ENCODE measurements around the gene PTPRM. TPM values are rescaled to one million over a fixed set of nuclear protein-coding genes. Genes with fewer than 3 reads are reported as not detected.

Gene PTPRM
- polyA plus RNA-seq, 1 donor (not counting 4 experiments of a cell fraction or from before 2014, with no cell fraction given) = 54.5 TPM

GRCh38 chr18:8018701-8019331 lies 451.7 kb downstream of the PTPRM start:
- TF ChIP-seq CTCF (optimal IDR thresholded peaks at IDR 0.05 in 1 of 3, IDR thresholded peaks at IDR 0.05 in 1 of 3, conservative IDR thresholded peaks at IDR 0.05 in 1 of 3; ENCODE audit: extremely low read depth in 1 of 3, insufficient read depth in 2 of 3, low read length in 3 of 3) (no peak), EZH2 (IDR thresholded peaks at IDR 0.05; ENCODE audit: low read length) (no peak)
- H3K9me1 ChIP-seq (ENCODE audit: control insufficient read depth, extremely low read depth, insufficient read depth, low read length) = no peaks in the 10 kb centered on the region
- H3K4me3 ChIP-seq (ENCODE audit: control insufficient read depth in 2 of 3, extremely low read depth in 1 of 3, insufficient read depth in 2 of 3, low read depth in 1 of 3, low read length in 3 of 3) = no peak overlapping the region
- H2AFZ ChIP-seq (ENCODE audit: control insufficient read depth, low read length) = no peak overlapping the region
- DNase-seq (ENCODE audit: low read depth, low spot score) = no peak
- no peaks in the 10 kb centered on the region for H4K20me1 ChIP-seq (ENCODE audit: control insufficient read depth, extremely low read depth, insufficient read depth, low read length)
- no peak overlapping the region for H3K9ac ChIP-seq (ENCODE audit: control insufficient read depth, extremely low read depth, insufficient read depth, low read length)
- H3K4me1 ChIP-seq (ENCODE audit: control insufficient read depth, extremely low read depth, insufficient read depth, low read length) = no peaks in the 10 kb centered on the region
- no peaks in the 10 kb centered on the region for H3K9me3 ChIP-seq (ENCODE audit: control insufficient read depth, low read depth, low read length)
- H3K4me2 ChIP-seq (ENCODE audit: control insufficient read depth, extremely low read depth, insufficient read depth, low read depth, low read length) = no peak overlapping the region
- no peak overlapping the region for H3K27ac ChIP-seq (ENCODE audit: control insufficient read depth, insufficient read depth, low read length)
- no peaks in the 10 kb centered on the region for H3K27me3 ChIP-seq (ENCODE audit: control insufficient read depth, extremely low read depth, insufficient read depth, low read length)
- H3K36me3 ChIP-seq (ENCODE audit: control insufficient read depth in 2 of 2, extremely low read depth in 1 of 2, insufficient read depth in 2 of 2, low read length in 2 of 2) = no peaks in the 10 kb centered on the region
- no peak for FAIRE-seq
- no peaks in the 10 kb centered on the region for H3K79me2 ChIP-seq (ENCODE audit: control insufficient read depth, insufficient read depth, low read length)
- dilution Hi-C loops (cut with MboI; ENCODE audit: extremely low pct_ligation_motif_present, low sequenced_read_pairs) = no loop called here

- Histone ChIP-seq H3K36me3 (ENCODE audit: control insufficient read depth in 2 of 2, extremely low read depth in 1 of 2, insufficient read depth in 2 of 2, low read length in 2 of 2) (no peaks in the 10 kb centered on the region), H3K4me1 (ENCODE audit: control insufficient read depth, extremely low read depth, insufficient read depth, low read length) (no peaks in the 10 kb centered on the region), H3K27ac (ENCODE audit: control insufficient read depth, insufficient read depth, low read length) (no peak overlapping the region), H3K9me3 (ENCODE audit: control insufficient read depth, low read depth, low read length) (no peaks in the 10 kb centered on the region), H3K4me3 (ENCODE audit: control insufficient read depth in 2 of 3, extremely low read depth in 1 of 3, insufficient read depth in 2 of 3, low read depth in 1 of 3, low read length in 3 of 3) (no peak overlapping the region), H3K4me2 (ENCODE audit: control insufficient read depth, extremely low read depth, insufficient read depth, low read depth, low read length) (no peak overlapping the region), H4K20me1 (ENCODE audit: control insufficient read depth, extremely low read depth, insufficient read depth, low read length) (no peaks in the 10 kb centered on the region), H3K9me1 (ENCODE audit: control insufficient read depth, extremely low read depth, insufficient read depth, low read length) (no peaks in the 10 kb centered on the region), H3K27me3 (ENCODE audit: control insufficient read depth, extremely low read depth, insufficient read depth, low read length) (no peaks in the 10 kb centered on the region), H3K79me2 (ENCODE audit: control insufficient read depth, insufficient read depth, low read length) (no peaks in the 10 kb centered on the region), H3K9ac (ENCODE audit: control insufficient read depth, extremely low read depth, insufficient read depth, low read length) (no peak overlapping the region), H2AFZ (ENCODE audit: control insufficient read depth, low read length) (no peak overlapping the region)
- no peak for DNase-seq (ENCODE audit: low read depth, low spot score)
- dilution Hi-C loops (cut with MboI; ENCODE audit: extremely low pct_ligation_motif_present, low sequenced_read_pairs) = no loop called here
- no peak for FAIRE-seq
- TF ChIP-seq EZH2 (IDR thresholded peaks at IDR 0.05; ENCODE audit: low read length) (no peak), CTCF (optimal IDR thresholded peaks at IDR 0.05 in 1 of 3, IDR thresholded peaks at IDR 0.05 in 1 of 3, conservative IDR thresholded peaks at IDR 0.05 in 1 of 3; ENCODE audit: extremely low read depth in 1 of 3, insufficient read depth in 2 of 3, low read length in 3 of 3) (no peak)
Measured at GRCh38 chr18:8019600-8019999, 452.5 kb downstream of the PTPRM start.
